IPS DF 4.7 (cell line): Measurements from ENCODE around the gene ENPP7.

ENCODE experiments used
- DNase-seq: peaks from one replicate; pipeline ENCODE4 v3.0.0-alpha.2; 2013; ENCODE audit warnings: low spot score; ENCODE audit errors: extremely low read depth

The ENPP7 gene, protein sequence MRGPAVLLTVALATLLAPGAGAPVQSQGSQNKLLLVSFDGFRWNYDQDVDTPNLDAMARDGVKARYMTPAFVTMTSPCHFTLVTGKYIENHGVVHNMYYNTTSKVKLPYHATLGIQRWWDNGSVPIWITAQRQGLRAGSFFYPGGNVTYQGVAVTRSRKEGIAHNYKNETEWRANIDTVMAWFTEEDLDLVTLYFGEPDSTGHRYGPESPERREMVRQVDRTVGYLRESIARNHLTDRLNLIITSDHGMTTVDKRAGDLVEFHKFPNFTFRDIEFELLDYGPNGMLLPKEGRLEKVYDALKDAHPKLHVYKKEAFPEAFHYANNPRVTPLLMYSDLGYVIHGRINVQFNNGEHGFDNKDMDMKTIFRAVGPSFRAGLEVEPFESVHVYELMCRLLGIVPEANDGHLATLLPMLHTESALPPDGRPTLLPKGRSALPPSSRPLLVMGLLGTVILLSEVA

DNA sequence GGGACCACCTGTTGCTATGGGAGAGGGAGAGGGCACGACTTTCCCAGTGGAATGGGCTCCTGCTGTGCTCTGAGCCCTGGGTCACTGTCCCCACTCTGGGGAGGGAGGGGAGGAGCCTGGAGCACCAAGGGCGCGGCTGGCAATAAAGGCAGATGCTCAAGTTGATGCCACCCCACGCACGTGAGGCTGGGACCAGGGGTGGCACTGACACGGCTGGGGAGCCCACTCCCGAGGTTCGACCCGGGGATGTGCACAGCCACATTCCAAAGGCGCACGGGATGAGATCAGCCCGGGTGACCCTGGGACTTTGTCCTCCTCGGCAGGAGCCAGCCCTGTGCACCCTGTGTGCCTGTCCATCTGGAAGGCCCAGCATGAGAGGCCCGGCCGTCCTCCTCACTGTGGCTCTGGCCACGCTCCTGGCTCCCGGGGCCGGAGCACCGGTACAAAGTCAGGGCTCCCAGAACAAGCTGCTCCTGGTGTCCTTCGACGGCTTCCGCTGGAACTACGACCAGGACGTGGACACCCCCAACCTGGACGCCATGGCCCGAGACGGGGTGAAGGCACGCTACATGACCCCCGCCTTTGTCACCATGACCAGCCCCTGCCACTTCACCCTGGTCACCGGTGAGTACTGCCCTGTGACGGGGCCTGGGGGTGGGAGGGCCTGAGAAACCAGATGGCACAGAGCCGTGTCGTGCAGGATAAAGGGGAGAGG, at the start of gene ENPP7:
TSS of gene ENPP7 (plus strand) at position 175 of the 715 bp plus-strand sequence. CDS start at position 372, 197 bp downstream.
- DNase-seq: no peak

DNA sequence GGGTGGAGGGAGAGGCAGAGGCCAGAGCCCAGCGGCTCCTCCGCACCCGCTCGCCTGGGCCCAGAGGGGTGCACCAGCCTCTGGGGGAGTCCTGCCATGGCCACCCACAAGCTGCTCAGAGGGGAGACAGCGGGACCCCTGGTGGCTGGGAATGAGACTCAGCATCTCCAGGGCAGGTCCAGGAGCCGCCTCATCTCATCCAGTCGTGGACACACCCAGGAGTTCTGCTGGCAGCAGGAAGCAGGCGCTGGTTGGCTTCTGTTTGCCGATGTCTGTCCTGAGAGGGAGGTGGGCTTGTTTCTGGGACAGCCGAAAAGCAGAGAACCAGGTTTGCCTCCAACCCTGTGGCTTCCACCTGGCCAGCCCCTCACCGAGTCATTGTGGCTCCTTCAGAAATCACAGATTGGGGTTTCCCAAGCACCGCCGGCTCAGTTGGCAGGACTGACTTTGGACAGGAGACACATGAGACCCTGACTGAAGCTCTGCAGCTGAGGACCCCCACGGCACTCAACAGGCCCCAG, 49.6 kb upstream of the ENPP7 start:
- no peak for DNase-seq

DNA sequence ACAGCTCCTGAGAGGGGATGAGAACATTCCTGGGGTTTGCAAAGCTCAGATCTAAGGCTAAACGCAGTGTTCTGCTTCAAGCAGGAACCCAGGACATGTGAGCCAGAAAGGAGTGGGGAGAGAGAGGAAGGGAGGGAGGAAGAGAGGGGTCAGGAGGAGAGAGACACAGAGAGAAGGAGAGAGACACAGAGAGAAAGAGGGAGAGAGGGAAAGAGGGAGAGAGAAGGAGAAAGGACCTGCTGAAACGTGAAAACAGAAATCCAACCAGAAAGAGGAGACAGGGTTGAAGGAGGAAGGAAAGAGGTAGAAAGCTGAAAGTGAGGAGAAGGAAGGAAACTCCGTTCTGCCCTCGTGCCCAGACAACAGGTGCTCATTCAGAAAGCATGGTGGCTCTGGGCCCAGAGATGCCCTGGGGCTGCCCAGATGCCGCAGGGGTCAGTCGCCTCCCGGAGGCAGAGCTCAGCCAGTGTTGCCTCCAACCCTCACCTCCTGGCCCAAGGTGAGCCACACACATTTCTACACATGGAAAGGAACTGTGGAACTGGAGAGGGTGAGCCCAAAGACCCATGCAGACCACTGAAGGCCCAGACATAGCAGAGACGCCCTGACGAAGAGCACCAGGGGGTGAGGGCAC, 49.0 kb upstream of the ENPP7 start:
- DNase-seq: no peak

DNA sequence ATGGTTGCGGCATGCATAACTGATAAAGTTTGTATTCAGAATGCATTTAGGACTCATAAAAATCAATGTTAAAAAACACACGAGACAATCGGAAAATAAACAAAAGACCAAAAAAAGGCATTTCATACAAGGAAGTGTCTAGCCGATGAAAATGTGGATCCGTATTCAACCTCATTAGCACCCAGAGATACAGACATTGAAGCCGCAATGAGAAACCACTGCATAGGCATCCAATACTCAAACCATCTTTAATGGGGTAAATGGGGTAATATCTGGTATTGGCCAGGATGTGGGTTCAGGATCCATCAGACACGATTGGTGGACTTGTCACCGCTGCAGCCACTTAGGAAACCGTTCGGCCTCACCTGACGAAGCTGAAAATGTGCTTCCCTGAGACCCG, 47.4 kb upstream of the ENPP7 start:
- no peak for DNase-seq

DNA sequence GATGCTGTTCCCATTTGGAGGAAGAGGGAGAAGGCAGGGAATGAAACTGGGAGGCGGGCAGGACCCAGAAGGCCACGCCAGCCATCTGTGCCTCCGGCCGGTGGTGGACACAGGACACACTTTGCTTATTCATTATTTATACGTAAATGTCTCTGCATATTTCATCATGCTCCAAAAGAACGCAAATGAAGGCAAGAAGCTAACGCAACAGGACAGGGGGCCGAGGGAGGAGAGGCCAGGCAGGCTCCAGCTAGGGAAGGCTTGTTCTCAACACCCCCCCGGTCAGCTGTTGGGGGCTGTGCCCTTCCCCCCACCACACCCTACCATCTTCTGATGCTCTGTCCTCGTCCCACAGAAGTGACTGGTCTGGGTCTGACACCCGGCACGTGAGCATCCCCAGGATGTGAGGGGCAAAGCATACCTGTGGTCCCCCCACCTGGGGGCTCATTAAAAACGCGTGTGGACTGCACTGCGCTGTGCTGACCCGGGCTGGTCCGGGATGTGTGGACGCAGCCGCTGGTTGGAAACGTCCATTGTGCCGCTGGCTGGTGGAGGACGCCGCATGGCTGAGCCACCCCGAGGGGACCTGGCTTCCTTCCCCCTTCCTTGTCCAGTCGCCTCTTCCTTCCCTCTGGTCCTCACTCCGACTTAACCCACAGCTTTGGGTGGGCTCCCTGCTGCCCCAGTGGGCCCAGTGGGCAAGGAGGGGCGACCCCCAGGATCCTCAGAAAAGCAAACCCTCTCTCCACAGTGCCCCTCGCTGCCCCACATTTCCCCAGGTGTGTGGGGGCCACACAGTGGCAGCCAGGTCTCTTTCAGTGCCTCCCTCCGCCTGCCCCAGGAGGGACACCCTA, 46.4 kb upstream of the ENPP7 start:
- DNase-seq: no peak

DNA sequence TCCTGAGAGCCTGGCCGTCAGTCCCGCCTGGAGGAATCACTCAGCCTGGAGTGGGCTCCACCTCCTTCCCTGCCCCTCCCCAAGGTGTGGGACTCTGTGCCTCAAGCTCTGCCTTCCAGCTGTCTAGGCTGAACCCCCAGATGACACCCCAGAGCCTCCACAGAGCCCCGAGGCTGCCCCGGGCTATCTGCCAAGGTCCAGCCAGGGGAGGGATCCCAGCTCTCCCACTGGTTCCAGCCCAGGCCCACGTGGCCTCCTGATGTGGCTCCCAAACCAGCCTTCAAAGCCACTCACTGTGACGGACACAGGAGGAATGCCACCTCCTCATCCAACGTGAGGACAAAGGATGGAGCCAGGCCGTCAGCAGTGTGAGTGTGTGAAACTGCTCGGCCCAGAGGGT, 45.6 kb upstream of the ENPP7 start:
- DNase-seq: no peak

DNA sequence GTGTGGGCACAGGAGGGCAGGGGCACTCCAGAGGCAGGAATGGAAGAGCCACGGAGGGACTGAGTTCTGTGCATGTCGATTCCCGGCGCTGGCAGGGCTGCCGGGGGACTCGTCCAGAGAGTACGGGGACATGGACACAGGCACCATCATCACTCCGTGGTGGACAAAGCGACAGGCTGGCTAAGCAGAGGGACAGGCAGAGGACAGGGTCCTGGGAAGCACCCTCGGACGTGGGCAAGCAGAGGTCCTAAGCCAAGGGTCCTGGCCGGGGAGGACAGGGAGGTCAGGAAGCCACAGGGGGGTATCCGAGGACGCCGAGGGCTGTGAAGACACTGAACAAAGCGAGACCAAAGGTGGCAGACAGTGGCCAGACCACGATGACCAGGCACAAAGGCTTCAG, 44.3 kb upstream of the ENPP7 start:
- no peak for DNase-seq

DNA sequence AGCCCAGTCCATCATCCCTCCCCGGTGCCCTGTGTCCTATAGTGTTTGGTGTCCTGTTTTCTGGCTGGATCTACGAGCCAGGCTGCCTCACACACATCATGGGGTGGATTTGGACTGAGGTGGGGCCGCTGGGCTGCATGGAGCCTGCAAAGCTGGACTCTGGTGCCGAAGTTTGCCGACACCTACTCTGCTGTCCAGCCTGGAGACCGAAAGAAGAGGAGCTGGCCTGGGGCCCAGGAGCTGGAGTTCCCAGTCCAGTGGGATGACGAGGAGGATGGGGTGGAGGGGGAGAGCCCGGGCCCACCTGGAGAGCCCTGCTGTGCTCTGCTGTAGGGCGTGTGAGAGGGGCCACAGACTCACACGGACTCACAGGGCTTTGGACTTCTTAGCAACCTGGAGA, 40.3 kb upstream of the ENPP7 start:
- no peak for DNase-seq

DNA sequence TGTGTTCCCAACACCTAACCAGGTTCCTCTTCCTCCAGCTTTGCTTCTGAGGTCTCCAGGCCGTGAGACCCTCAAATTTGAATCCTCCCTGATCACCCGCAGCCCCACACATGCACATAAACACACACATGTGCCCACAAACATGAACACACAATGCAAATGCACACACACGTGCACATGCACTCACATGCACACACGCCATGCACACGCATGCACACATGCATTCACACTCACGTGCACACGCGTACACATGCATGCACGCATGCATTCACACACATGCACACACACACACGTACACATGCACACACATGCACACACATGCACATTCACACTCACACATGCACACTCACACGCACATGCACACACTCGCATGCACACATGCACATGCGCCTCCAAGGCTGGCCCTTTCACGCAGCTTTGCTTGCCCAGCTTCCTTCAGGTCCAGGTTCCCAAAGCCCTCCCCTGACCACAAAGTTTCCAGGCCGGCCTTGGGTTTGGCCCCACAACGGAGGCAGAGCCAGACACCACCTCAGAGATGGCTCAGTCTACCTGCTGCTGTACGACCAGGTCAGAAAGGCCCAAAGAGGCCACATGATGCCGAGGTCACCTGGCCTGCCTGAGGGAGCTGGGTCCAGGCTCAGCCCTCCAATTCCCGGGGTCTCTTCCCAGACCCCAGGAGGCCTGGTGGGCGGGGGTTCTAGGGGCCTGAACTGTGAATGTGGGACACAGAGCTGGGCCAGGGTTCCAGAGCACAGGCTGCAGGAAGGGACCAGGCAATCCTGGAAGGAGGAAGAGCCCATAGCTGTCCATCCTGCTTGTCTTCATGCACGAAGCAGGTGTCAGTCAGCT, 39.5 kb upstream of the ENPP7 start:
- DNase-seq: no peak

DNA sequence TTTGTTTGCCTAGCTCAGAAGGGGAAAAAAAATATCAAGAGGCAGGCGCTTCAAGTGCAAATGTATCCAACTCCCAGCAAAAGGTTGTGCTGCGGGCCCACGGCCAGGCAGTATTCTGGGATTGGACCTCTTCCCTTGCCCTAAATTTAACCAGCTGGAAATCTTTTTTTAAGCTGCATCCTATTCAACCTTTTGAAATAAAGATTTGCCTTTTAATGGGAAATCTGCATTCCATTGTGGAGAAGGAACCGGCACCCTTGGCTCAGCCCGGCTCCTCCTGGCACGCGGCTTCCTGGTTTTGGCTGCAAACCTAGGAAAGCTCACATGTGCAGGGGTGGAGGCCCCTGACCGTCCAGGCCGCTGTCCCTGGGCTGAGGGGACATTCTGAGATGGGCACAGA, 38.8 kb upstream of the ENPP7 start:
- DNase-seq: no peak

DNA sequence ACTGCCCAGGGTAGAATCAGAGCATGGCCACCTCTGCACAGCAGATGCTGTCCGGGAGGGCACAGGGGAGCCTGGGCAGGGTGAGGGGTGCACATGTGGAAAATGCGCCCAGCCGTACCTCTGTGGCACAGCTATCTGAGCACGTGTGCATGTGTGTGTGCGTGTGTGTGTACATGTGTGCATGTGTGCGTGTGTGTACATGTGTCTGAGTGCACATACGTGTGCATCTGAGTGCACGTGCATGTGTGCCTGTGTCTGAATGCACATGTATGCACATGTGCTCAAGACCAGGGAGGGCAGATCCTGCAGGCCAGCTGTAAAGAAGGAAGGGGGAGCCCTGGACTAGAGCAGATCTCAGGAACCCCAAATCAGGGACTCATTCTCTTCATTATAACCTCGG, 37.3 kb upstream of the ENPP7 start:
- no peak for DNase-seq

DNA sequence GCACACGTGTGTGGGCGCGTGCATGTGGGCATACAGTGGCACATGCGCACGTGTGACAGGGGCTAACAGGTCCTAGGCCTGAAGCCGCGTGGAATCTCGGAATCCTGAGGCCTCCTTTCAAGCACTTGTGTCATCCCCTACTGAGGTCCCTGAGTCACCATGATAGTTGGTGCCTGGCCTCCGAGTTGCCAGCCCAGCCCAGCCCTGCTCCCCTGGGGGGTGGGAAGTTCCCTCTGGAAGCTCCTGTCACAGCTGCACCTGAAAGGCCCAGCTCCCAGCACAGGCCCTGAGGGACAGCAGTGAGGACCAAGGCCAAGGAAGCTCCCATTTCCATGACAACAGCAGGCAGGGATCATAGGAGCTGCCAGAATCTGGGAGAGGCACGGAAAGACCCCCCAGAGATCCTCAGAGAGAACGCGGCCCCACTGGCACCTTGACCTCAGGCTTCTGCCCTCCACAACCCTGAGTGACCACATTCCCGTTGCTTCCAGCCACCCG, 35.4 kb upstream of the ENPP7 start:
- no peak for DNase-seq

DNA sequence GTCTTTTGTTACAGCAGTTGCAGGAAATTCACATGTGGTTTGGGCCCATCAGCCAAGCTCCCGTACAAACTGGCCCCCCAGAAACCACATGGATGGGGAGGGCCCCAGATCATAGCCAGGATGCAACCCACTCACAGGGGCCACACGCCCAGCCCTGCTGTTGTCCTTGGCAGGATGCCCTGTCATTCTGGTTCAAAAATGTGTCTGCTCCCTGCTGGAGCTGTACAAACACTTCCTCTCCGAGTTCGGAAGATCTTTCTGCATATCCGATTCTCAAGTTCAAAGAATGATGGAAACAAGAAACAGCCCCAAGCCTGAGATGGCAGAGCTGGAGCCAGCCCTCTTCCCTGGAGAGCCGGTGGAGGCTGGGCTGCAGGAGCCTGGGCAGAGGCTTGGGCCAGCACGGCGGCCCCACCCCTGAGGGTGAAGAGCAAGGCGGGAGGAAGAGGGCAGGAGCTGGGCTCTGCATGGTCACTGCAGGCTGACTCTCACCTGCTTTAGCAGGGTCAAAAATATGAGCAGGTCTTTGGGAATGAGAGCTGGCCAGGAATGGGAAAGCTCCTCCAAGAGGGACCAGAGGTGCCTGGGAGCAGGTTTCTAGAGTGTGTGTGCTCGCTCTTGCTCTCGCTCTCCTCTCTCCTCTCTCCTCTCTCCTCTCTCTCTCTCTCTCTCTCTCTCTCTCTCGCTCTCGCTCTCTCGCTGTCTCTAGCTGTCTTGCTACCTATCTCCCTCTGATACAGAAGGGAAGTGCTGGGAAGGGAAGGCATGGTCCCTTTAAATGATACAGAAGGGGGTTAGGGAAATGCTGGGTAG, 34.7 kb upstream of the ENPP7 start:
- DNase-seq: no peak

DNA sequence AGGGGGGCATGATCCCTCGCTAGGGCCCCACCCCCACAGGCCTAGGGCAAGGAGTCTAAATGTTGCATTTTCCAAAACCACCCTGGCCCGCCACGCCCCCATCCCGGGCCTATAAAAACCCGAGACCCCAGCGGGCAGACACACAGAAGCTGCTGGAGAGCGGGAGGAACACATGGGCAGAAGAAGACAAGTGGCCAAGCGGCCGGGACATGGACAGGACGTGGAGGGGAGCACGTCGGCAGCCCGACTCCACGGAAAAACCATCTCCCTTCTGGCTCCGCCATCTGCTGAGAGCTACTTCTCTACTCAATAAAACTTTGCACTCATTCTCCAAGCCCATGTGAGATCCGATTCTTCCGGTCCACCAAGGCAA, 34.1 kb upstream of the ENPP7 start:
- DNase-seq: no peak

DNA sequence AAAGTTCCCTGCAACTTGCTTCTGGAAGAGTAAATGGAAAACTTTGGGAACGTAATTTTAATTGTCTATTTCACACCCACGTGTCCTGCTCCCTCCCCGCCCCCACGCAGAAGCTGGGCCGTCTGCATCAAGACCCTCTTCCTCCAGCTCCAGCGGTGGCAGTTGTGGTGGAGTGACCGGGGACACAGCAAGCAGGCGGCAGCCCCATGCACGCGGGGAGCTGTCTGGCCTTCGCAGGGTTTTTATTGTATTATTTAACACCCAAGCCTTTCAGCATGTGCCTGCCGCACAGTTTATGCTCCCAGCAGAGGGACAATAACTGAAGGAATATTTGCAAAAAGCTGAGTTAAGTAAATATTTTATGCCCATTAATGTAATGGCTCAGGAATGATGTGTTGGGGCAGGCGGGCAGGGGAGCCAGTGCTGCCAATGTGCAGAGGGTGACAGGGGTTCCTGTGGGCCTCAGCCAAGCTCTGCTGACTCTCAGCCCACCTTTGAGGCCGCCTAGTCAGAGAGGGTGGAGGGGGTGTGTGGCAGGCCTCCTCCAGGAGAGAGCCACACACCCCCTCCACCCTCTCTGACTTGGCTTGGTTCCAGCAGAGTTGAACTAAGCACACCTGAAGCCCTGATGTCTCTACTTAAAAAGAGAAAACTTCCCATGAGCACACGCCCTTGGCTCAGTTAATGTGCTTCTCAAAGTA, 32.4 kb upstream of the ENPP7 start:
- DNase-seq: no peak

DNA sequence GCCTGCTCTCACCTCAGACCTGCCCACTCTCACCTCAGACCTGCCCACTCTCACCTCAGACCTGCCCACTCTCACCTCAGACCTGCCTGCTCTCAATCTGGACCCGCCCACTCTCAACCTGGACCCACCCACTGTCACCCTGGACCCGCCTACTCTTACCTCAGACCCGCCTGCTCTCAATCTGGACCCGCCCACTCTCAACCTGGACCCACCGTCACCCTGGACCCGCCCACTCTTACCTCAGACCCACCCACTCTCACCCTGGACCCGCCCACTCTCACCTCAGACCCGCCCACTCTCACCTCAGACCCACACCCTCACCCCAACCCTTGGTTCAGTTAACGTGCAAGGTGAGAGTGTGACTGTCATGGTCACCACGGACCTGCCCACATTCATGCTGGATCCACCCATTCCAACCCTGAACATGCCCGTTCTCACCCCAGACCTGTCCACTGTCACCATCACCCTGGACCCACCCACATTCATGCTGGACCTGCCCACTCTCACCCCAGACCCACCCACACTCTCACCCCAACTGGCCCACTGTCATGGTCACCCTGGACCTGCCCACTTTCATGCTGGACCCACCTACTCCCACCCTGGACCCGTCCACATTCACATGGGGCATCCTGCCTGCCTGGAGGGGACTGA, 31.2 kb upstream of the ENPP7 start:
- DNase-seq: no peak

DNA sequence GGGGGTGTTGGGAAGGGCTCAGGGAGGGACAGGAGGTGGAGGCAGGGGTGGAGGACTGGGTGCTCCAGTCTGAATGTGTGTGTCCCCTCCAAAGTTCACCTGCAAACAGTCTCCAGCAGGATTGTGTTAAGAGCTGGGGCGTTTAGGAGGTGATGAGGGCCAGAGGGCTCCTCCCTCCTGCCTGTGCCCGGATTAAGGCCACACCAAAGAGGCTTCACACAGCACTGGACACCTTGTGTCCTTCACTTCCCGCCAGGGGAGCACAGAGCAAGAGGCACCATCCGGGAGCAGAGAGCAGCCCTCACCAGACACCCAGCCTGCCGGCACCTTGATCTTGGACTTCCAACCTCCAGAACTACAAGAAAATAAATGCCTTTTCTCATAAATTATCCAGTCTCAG, 30.2 kb upstream of the ENPP7 start:
- no peak for DNase-seq

DNA sequence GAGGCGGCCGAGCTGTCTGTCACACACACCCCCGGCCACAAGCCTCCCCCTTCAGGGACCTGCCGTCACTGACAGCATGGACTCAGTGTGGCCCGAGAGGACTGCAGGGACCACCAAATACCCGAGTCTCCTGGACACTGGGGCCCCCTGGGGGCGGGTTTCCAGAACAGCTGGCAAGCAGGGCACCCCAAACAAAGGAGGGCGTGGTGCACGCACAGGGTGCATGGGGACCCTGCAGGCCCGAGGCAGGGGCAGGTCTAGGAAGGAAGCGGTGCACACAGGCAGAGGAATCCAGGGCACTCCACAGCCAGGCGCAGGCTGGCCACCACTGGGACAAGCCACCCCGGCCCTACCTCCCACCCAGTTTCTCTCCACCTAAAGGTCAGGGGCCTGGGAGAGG, 28.7 kb upstream of the ENPP7 start:
- DNase-seq: no peak
